ENCODE data around the gene PXMP2.
"Not testable (repeated sequence)": the region's sequence is repeated elsewhere in the genome, so short reads cannot be mapped to it uniquely, and the experiment has no call there.

Gene PXMP2

DNA sequence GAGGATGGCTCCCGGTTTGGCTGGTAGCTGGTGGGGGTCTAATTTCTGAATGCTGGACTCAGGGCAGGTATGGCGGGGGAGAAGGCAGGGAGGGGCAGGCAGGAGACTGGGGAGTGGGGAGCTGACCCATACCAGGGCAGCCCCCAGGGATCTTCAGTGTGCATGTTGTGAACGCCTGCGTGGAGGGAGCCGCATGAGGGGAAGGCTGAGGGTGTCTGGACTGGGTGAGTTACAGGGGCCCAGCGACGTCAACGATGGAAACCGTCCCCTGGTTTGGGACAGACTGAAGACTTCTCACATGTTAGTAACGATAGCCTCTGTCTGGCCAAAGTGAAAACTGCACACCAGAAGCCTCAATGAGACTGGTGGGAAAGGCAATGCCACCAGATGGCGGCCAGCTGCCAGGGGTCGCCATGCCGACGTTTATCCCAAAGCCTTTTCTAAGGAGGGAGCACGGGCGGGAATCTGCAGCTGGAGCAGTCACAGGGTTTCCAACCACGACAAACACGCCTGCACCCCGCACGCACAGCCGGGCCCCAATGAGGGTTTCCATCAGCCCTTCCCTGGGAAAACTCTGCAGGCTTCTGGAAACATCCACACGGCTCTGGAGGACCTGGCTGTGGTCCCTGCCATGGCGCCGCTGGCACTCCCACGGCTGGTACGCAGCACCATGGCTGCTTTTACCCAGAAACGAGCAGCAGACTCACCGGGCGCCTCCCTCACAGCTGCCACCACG lies 37.3 kb downstream of the PXMP2 start:
- no peak for DNase-seq

GRCh38 chr12:132726386-132726785 lies 39.0 kb downstream of the PXMP2 start:
- no peak for DNase-seq

DNA sequence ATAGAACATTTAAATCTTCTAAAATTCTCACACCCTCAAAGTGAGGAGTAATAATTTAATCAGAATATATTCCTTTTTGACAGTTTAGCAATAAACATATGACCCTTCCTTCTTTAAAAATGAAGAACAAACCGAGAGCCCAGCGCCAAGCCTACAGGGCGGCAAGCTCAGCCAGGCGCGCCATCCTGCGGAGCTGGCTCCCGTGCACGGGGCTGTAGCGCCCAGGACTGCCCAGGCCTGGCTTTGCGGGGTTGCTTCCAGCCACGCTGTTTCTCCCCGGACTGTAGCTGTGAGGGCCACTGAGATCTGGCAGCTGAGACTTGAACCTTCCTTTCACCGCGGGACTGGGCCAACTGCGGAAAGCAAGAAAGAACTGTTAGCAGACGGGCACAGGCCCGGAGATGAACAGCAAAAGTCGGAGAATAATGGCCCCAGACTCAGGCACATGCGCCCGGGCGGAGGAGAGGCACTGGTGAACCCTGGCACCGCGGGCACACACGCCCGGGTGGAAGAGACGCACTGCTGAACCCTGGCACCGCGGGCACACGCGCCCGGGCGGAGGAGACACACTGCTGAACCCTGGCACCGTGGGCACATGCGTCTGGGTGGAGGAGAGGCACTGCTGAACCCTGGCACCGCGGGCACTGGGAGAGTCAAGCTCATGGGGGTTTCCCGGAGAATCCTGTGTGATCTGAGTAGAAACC lies 39.9 kb downstream of the PXMP2 start:
- no peak for DNase-seq

DNA sequence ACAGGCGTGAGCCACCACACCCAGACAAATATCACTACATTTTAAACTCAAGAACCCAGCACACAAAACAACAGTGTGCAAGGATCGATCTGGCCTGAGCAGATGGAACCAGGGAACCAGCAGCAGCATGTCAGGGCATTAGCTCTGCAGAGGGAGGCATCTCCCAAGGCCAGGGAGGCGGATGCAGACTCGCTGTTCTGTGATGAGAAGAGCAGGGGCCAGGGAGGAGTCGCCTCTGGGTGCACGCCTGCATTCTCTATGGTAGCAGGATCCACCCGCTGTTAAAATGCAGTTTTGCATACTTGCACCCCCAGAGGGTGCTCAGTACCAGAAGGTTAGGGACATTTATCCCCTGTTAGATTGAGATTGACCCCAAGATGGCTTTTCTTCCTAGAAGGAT lies 41.1 kb downstream of the PXMP2 start:
- no peak for DNase-seq

DNA sequence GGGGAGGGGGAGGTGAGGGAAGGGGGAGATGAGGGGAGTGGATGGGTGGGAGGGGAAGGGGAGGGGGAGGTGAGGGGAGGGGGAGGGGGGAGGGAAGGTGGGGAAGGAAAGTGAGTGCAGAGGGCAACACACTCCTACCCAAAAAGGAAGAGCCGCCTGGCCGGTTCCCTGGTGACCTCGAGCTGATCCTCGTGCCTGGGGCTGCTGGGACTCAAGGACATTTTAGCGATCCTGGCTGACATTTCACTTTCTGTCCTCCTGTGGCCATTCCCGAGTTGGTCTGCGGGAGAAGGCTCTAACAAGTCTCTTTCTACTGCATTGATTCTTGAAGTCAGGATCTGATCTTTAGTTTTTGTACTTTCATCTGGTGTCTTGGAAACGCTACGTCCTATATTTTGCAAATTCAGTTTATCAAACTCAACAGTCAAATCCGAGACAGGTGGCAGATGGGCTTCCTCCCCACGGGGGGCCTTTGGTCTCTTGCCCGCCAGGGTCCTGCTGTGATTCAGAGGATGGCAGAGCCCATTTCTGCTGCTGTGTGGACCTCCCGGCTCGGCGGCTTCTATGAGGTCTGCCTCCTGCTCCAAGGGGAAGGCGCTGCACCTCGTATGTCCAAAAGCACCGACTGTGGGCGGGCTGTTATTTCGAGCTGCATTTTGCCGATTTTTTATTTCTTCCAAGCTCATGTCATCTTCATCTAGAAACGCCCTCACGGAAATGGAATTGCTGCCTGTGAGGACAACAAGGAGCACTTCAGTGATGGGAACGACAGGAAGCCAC lies 42.3 kb downstream of the PXMP2 start:
- DNase-seq = no peak

DNA sequence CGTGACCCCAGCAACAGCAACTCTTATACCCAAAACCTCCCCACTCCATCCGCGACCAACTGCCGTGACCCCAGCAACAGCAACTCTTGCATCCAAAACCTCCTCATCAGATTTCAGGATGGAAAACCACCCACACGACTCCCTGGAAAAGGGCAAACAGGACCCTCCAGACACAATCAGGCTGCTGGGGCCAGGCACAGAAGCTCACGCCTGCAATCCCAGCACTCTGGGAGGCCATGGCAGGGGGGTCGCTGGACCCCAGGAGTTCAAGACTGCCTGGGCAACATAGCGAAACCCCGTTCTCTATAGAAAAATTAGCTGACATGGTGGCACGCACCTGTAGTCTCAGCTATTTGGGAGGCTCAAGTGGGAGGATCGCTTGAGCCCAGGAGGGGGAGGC lies 43.0 kb downstream of the PXMP2 start:
- no peak for DNase-seq

DNA sequence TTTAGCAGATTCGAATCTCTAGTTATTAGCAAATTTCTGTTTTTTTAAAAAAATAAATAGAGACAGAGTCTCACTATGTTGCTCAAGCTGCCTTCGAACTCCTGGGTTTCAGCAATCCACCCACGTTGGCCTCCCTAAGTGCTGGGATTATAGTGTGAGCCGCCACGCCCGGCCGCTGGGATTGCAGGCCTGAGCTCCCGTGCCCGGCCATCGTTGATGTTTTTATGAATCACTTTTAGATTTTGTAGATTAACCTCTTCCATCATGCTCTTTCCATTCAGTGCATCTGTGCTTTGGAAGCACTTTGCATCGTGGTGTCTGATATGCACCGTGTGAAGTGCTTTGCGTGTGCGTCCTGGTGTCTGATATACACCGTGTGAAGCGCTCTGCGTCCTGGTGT lies 44.2 kb downstream of the PXMP2 start:
- no peak for DNase-seq

GRCh38 chr12:132734206-132734605 lies 46.8 kb downstream of the PXMP2 start:
- DNase-seq = no peak

DNA sequence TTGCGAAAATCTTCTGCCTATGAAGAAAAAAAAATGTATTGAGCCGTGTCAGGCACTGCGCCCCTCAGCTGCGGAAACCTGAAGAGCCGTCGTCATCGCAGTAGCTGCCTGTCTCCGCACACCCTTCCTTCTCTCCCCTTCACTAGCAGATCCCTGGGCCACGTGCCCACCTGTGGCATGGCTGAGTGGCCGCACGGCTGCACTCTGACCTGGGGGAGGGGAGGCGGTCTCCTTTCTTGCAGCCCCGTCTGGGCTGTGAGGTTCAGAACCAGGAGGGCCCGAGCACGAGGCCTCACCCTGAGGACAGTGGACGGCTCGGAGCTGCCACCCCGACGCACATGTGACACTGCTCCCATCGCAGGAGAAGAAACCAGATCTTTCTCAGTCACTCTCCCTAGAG lies 48.1 kb downstream of the PXMP2 start:
- no peak for DNase-seq

GRCh38 chr12:132736378-132736777 lies 49.0 kb downstream of the PXMP2 start:
- DNase-seq = no peak

- DNase-seq = no peak
These were observed 49.5 kb downstream of the PXMP2 start for GRCh38 chr12:132736913-132737312.

GRCh38 chr12:132739600-132740312 lies 52.4 kb downstream of the PXMP2 start:
- DNase-seq = no peak

DNA sequence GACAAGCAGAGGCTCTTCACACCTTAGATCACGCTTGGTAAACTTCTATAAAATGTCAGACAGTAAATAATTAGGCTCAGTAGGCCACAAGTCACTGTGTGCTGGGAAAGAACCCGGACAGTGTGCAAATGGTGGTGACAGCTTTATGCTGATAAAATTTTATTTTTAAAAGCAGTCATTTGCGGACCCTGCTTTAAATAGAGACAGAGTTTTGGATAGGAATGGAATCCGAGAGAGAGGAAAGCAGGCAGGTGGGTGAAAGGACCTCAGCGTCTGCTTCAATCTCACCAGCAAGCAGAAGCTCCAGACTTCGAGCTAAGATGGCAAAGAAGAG lies 52.9 kb downstream of the PXMP2 start:
- DNase-seq = no peak

DNA sequence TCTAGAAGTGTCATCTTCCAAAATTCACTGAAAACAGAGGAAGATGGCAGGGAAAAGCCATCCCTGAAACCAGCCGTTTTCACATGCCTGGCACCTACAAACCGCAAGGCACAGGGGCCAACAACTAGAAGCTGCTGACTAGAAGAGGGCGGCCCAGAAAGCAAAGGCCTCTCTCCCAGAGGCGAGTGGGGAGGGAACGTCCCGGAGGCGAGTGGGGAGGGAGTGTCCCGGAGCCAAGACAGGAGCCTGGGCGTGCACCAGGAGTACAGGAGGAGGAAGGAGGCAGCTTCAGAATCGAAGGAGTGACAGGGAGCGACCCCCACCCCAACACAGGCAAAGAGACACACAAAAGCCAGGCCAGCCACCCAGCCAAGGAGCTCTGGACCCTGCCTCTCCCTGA lies 53.3 kb downstream of the PXMP2 start:
- DNase-seq = no peak

DNA sequence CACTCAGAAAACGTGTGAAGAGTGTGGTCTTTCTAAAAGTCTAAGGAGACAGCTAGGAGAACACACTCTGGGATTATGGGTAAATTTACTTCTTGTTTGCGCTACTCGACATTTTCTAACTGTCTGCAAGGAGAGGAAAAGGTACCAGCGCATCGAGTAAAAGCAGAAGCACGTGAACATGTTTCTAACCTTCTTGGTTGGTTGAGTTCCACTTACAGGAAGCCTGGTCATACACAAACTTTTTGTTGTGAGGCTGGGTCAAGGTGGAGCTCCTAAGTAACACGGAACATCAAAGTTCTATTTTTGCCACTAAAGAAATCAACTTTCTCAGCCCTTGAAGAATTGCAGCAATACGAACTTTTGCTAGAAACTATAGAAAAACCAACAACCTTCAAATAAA lies 54.2 kb downstream of the PXMP2 start:
- no peak for DNase-seq

- no peak for DNase-seq
These were observed 56.4 kb downstream of the PXMP2 start for GRCh38 chr12:132743831-132744230.

DNA sequence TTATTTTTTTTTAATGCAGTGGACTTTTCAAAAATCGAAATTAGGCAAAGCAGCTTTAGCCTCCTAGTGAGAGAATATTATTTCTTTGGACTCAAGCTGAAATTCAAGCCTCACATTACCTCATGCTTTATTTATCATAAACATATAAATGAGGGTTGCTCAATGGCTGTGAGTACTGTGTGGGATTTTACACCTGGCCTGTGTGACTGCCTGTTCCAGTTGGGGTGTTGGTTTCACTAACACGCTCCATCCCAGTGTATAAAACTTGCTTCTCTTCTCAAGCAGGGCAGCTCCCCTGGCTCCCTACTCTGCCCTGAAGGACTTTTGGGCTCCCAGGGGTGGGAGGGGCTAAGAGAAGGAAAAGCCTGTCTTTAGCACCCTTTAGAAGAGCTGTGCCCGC lies 59.2 kb downstream of the PXMP2 start:
- no peak for DNase-seq

- no peak for DNase-seq
These were observed 60.0 kb downstream of the PXMP2 start for GRCh38 chr12:132747395-132747794.

DNA sequence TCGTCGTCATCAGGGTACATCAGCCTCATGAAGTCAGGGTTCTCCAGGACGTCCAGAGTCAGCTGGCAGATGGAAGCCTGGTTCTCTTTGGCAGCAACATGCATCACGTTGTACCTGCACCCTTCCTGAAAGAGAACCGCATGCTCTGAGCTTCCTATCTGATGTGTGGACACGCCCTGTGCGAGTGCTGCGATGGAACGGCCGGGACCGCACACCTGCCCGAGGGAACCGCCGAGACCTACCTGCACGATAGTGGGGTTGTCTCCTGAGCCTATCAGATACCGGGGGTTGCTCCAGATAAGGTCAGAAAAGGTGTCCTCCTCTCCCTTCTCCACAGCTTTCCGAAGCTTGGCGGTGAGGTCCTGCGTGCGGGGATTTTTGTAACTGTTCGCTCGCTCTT lies 60.5 kb downstream of the PXMP2 start:
- no peak for DNase-seq

GRCh38 chr12:132748319-132748718 lies 60.9 kb downstream of the PXMP2 start:
- DNase-seq = no peak

- DNase-seq = not testable (repeated sequence)
These were observed 66.3 kb downstream of the PXMP2 start for GRCh38 chr12:132753670-132754069.

DNA sequence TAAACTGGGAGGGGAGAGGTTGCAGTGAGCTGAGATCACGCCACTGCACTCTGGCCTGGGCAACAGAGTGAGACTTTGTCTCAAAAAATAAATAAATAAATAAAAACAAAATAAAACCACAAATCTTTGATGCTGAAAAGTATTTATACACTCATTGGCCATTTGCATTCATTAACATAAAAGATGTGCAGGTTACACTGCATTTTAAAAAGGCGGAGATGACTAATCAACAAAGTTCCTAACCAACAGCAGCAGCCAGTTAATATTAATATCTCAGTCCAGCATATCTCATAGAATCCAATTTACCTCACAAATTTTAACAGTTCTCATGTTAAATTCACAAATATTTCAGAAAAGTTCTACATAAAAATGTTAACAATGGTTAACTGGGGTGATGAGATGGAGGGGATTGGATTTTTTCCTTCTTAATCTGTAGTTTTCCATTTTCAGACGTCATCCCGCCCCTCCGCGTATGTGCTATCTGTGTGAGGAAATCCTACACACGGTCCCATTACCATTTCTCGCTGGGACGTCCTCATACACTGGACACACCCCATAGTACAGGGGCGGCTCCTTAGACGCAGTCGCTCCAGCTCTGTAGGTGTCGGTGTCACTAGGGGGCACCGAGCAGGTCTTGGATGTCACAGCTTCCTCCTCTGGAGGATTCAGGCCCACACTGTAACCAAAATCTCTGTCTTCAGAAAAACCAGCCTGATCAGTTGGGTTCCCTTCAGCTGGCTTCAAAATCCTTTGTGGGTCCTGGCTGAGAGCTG lies 67.0 kb downstream of the PXMP2 start:
- DNase-seq = no peak
